GM12878 (cell line): Measurements from ENCODE around the gene STX19. TPM values are rescaled to one million over a fixed set of nuclear protein-coding genes. Genes with fewer than 3 reads are reported as not detected.
"Not testable (repeated sequence)": the region's sequence is repeated elsewhere in the genome, so short reads cannot be mapped to it uniquely, and the experiment has no call there.

Source experiments
- ATAC-seq: fragments of 200-7000 bp; cut with Tn5 transposase; 3 replicates; pipeline ENCODE4 v1.9.1; 2020; ENCODE audit warnings: mild to moderate bottlenecking, moderate library complexity
- BruUV-seq: library from RNA; stranded (reverse); fragments of 400-500 nt; replicated peaks from 2 replicates; lab custom pipeline; 2021; lab: Mats Ljungman, UMichigan
- CTCF ChIA-PET: fragments of 300-600 bp; sonication (Branson Sonifier 250); formaldehyde crosslinking; extraction: SDS; loops from one replicate; lab custom pipeline; 2021; ENCODE audit warnings: inconsistent platforms; lab: Yijun Ruan, JAX
- POLR2A ChIA-PET: fragments of 350-600 bp; formaldehyde crosslinking; extraction: SDS; loops from one replicate; lab custom pipeline; 2021; ENCODE audit warnings: inconsistent platforms; lab: Charles Lee
- RAD21 ChIA-PET: fragments of 300-600 bp; sonication (Branson Sonifier 250); formaldehyde crosslinking; loops from one replicate; lab custom pipeline; 2023; ENCODE audit warnings: antibody characterized with exemption; ENCODE audit not compliant: unreplicated experiment; lab: Charles Lee
- SMC1A ChIA-PET: fragments of 300-600 bp; sonication (Branson Sonifier 250); formaldehyde crosslinking; loops from one replicate; lab custom pipeline; 2023; ENCODE audit not compliant: unreplicated experiment, uncharacterized antibody; lab: Charles Lee
- DNase-seq: peaks from one replicate; pipeline ENCODE4 v3.0.0-alpha.2; 2011; ENCODE audit warnings: low read depth, low spot score
- FAIRE-seq: peaks from 3 replicates; lab custom pipeline; 2011; peaks lifted over from hg19 to GRCh38; lab: Jason Lieb, UNC
- H2AFZ ChIP-seq: 2 replicates; pipeline ENCODE4 v1.6.0; 2011; ENCODE audit warnings: low read depth, low read length, control low read depth; ENCODE audit not compliant: control insufficient read depth
- H3K27ac ChIP-seq: 2 replicates; pipeline ENCODE4 v1.5.1; 2011; ENCODE audit warnings: control low read depth; ENCODE audit not compliant: control insufficient read depth, insufficient read depth
- H3K27me3 ChIP-seq, 2 experiments: replicated peaks in 1 of 2; 2 replicates each; pipeline versions ENCODE4 v1.6.0 to v1.6.1; 2011; ENCODE audit warnings: low read length in 1 of 2; ENCODE audit not compliant: control insufficient read depth in 2 of 2, insufficient read depth in 2 of 2
- H3K36me3 ChIP-seq, 2 experiments: 2 replicates each; pipeline ENCODE4 v1.5.1; 2011; ENCODE audit warnings: low read length in 1 of 2; ENCODE audit not compliant: control insufficient read depth in 2 of 2, insufficient read depth in 2 of 2
- H3K4me1 ChIP-seq: 2 replicates; pipeline ENCODE4 v1.6.1; 2011; ENCODE audit warnings: mild to moderate bottlenecking, low read length, moderate library complexity, mixed read lengths; ENCODE audit not compliant: control insufficient read depth, insufficient read depth
- H3K4me2 ChIP-seq: 2 replicates; pipeline ENCODE4 v1.6.0; 2011; ENCODE audit warnings: control low read depth; ENCODE audit not compliant: control insufficient read depth, insufficient read depth
- H3K4me3 ChIP-seq: fragments of 200-600 bp; sonication (generic); 2 replicates; pipeline ENCODE4 v1.5.1; 2016
- H3K79me2 ChIP-seq: 2 replicates; pipeline ENCODE4 v1.6.0; 2011; ENCODE audit warnings: low read length; ENCODE audit not compliant: control insufficient read depth, insufficient read depth
- H3K9ac ChIP-seq: 2 replicates; pipeline ENCODE4 v1.8.0; 2011; ENCODE audit warnings: low read length, control low read depth, mixed read lengths; ENCODE audit not compliant: control insufficient read depth, insufficient read depth
- H3K9me3 ChIP-seq: replicated peaks from 3 replicates; pipeline ENCODE4 v1.5.1; 2011; ENCODE audit warnings: mild to moderate bottlenecking, low read length; ENCODE audit not compliant: control insufficient read depth, insufficient read depth
- H4K20me1 ChIP-seq: 2 replicates; pipeline ENCODE4 v1.6.0; 2011; ENCODE audit not compliant: control insufficient read depth, insufficient read depth
- RCOR1 ChIP-seq: conservative IDR thresholded peaks from 2 replicates; pipeline ENCODE4 v1.6.1; 2012; ENCODE audit warnings: low read depth, low read length, improper control_type of control experiment
- RFX5 ChIP-seq: IDR thresholded peaks from 2 replicates; pipeline ENCODE4 v1.6.1; 2011; ENCODE audit warnings: low read depth, low read length, improper control_type of control experiment
- WGBS: methylation state at CpG from one replicate; pipeline ENCODE4 v1.1.6; 2016; ENCODE audit warnings: low lambda C conversion rate; ENCODE audit not compliant: insufficient replicate concordance, insufficient coverage; ENCODE audit errors: missing lambda C conversion rate; 5-methylcytosine and 5-hydroxymethylcytosine counted together
- in situ Hi-C: fragments of 300-500 bp; cut with MboI; formaldehyde crosslinking; loops from 9 replicates; pipeline ENCODE4 v1.14.3; 2018; ENCODE audit warnings: mixed read lengths
- intact Hi-C: fragments of 100-400 bp; cut with micrococcal nuclease; formaldehyde crosslinking; loops from one replicate; pipeline ENCODE4 v1.14.2; 2022; ENCODE audit not compliant: unreplicated experiment
- polyA plus RNA-seq, 11 experiments: library from polyadenylated mRNA; depleted of rRNA in 4 of 11; unstranded in 6 of 11; stranded (reverse) in 5 of 11; fragments of >200 nt; fragmentation: Nextera tagmentation in 4 of 11; fragmentation: Illumina TruSeq in 1 of 11; extraction: Ambion mirVana in 4 of 11; extraction: Trizol in 1 of 11; gene quantifications; 1 replicate in 1 of 11; 2 replicates in 10 of 11; pipeline versions ENCODE4 v1.2.1 to v1.2.3, GENCODE V29; 2011 to 2016; ENCODE audit warnings: inconsistent platforms in 2 of 11, missing spikeins in 2 of 11, low read depth in 1 of 11
- total RNA-seq, 4 experiments: library from RNA; depleted of rRNA in 3 of 4; stranded (reverse); fragments of >200 nt in 3 of 4; fragmentation: Illumina TruSeq in 1 of 4; extraction: Trizol in 1 of 4; gene quantifications; 2 replicates each; pipeline versions ENCODE4 v1.2.1 to v1.2.3, GENCODE V29; 2013 to 2021
- TF ChIP-seq, protein P1 (sequence below): fragments of 150-350 bp; IDR thresholded peaks from 2 replicates; pipeline ENCODE4 v1.6.1; 2016; ENCODE audit warnings: low read depth, low read length

Gene STX19
- total and polyA plus RNA-seq, 10 of the 15 experiments (the other 5 are each of a cell fraction or from before 2014, with no cell fraction given) = 0.10 to 0.14 (median 0.11) TPM; not detected in 7

DNA sequence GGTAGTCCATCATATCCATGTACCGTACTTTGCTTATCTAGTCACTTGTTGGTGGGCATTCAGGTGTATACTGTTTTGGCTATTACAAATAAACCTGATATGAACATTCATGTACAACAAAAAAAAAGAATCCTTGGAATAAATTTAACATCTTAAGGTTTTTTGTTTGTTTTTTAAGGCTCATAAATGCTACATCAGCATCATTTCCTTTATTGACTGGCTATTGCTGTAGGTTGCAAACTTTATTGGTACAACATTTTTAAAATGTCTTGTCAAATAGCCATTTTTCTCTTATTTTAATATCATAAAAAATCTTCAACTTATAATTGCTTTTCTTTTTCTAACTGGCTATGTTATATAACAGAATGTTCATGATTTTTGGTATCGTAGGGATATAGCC, 18.1 kb upstream of the STX19 start (continued):
- TF ChIP-seq, protein P1, sequence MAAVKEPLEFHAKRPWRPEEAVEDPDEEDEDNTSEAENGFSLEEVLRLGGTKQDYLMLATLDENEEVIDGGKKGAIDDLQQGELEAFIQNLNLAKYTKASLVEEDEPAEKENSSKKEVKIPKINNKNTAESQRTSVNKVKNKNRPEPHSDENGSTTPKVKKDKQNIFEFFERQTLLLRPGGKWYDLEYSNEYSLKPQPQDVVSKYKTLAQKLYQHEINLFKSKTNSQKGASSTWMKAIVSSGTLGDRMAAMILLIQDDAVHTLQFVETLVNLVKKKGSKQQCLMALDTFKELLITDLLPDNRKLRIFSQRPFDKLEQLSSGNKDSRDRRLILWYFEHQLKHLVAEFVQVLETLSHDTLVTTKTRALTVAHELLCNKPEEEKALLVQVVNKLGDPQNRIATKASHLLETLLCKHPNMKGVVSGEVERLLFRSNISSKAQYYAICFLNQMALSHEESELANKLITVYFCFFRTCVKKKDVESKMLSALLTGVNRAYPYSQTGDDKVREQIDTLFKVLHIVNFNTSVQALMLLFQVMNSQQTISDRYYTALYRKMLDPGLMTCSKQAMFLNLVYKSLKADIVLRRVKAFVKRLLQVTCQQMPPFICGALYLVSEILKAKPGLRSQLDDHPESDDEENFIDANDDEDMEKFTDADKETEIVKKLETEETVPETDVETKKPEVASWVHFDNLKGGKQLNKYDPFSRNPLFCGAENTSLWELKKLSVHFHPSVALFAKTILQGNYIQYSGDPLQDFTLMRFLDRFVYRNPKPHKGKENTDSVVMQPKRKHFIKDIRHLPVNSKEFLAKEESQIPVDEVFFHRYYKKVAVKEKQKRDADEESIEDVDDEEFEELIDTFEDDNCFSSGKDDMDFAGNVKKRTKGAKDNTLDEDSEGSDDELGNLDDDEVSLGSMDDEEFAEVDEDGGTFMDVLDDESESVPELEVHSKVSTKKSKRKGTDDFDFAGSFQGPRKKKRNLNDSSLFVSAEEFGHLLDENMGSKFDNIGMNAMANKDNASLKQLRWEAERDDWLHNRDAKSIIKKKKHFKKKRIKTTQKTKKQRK = no peak
- no peak for TF ChIP-seq RCOR1
- TF ChIP-seq RFX5 = no peak

- POLR2A ChIA-PET, in situ Hi-C loops, H3K36me3 ChIP-seq, H3K27ac ChIP-seq, DNase-seq, H3K9me3 ChIP-seq, H3K9ac ChIP-seq, RAD21 ChIA-PET, CTCF ChIA-PET, FAIRE-seq, H3K4me3 ChIP-seq, H3K4me1 ChIP-seq, SMC1A ChIA-PET, H3K27me3 ChIP-seq, H2AFZ ChIP-seq, H4K20me1 ChIP-seq, H3K4me2 ChIP-seq, BruUV-seq, ATAC-seq, H3K79me2 ChIP-seq, intact Hi-C loops: not testable (repeated sequence)
- 95% methylated on average over 43 of the region's 61 CpGs for WGBS
Observed at GRCh38 chr3:94044100-94044936, 15.9 kb upstream of the STX19 start.
